ENCODE measurements around the gene ODAPH. TPM values are rescaled to one million over a fixed set of nuclear protein-coding genes. Genes with fewer than 3 reads are reported as not detected.
"Not testable (repeated sequence)": the region's sequence is repeated elsewhere in the genome, so short reads cannot be mapped to it uniquely, and the experiment has no call there.

ODAPH gene, protein sequence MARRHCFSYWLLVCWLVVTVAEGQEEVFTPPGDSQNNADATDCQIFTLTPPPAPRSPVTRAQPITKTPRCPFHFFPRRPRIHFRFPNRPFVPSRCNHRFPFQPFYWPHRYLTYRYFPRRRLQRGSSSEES
- total RNA-seq (2021), result not detected in 2 replicates
- long read RNA-seq, result 0 reads

DNA sequence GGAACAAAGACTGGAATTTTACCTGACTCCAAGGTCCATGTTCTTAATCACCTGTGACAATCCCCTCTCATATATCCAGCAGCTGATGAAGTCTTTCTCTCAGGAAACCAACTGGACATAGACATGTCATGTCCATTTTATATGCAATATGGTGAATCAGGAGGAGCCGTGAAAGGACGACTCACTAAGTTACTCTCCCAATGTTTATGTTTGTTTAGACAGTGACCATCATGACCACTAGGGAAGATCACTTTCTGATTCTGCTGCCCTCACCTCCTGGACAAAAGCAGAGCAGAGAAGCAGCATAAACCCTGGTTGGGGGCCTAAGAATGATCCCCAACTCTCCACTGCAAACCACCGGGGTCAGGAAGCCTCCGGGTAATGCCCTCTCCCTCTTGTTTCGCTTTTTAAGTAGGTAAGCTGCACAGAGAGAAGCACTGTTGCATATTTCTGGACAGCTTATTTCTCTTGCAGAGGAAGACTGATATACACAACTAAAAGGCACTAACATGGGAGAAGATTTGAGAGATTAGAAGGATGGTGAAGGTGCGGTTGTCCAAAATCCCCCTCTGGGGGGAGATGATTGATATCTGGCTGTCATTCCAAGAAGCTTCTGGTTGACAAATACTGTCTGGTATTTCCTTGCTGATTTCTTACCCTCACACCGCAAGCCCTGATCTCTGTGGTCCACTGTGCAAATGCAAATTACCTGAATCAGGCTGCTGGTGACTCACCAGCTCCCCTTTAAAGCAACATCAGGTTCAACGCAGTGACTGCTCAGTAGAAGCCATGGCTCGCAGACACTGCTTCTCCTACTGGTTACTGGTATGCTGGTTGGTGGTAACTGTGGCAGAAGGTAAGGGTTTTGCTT lies at the start of gene ODAPH:
Gene ODAPH, plus strand, starts transcription at position 773 of the 871 bp plus-strand sequence. Its CDS starts 17 bp downstream, at position 790.
- WGBS (ENCODE audit: extremely low coverage, insufficient read length, low lambda C conversion rate), result no CpG with 5 or more reads among the region's 9 CpGs
- H3K4me2 ChIP-seq (ENCODE audit: insufficient read depth, insufficient read length, low read length), result no peak within 1 kb of the TSS

DNA sequence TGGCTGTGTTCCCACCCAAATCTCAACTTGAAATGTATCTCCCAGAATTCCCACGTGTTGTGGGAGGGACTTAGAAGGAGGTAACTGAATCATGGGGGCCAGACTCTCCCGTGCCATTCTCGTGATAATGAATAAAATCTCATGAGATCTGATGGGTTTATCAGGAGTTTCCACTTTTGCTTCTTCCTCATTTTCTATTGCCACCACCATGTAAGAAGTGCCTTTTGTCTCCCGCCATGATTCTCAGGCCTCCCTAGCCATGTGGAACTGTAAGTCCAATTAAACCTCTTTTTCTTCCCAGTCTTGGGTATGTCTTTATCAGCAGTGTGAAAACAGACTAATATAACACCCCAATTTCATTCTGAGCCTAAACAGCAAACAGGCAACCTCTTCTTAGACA lies 46.3 kb upstream of the ODAPH start:
- not testable (repeated sequence) for H3K9ac ChIP-seq (ENCODE audit: extremely low read depth, insufficient read length, low read length); H3K23ac ChIP-seq (ENCODE audit: insufficient read length, low read depth, low read length); H3K14ac ChIP-seq (ENCODE audit: insufficient read depth, low read length); H2BK12ac ChIP-seq (ENCODE audit: insufficient read length, low read depth, low read length); H2BK5ac ChIP-seq (ENCODE audit: insufficient read length, low read length); H2BK120ac ChIP-seq (ENCODE audit: low read depth, low read length, poor library complexity, severe bottlenecking); DNase-seq; H3K18ac ChIP-seq (ENCODE audit: insufficient read length, low read depth, low read length); H3K4me3 Mint-ChIP-seq; H3K23me2 ChIP-seq (ENCODE audit: insufficient read length, low read depth, low read length, poor library complexity, severe bottlenecking); H2AFZ ChIP-seq (ENCODE audit: low read length); H2AK5ac ChIP-seq (ENCODE audit: insufficient read length, low read length); H3K4me1 ChIP-seq (ENCODE audit: insufficient read depth, low read length); H3K27me3 Mint-ChIP-seq (ENCODE audit: low read depth); H3K4ac ChIP-seq (ENCODE audit: low read depth, low read length); H4K8ac ChIP-seq (replicated peaks; ENCODE audit: insufficient read length, low read depth, low read length); H3T11ph ChIP-seq (ENCODE audit: low read length); H3K27ac ChIP-seq (ENCODE audit: insufficient read length, low read depth, low read length); H2BK20ac ChIP-seq (ENCODE audit: low read depth, low read length, poor library complexity, severe bottlenecking); H3K27me3 ChIP-seq (ENCODE audit: insufficient read depth, low read length); H3K9me3 Mint-ChIP-seq; H2BK15ac ChIP-seq (ENCODE audit: low read depth, low read length); H4K91ac ChIP-seq (ENCODE audit: insufficient read length, low read depth, low read length); H3K79me2 ChIP-seq (ENCODE audit: insufficient read depth, low read length); H3K79me1 ChIP-seq (ENCODE audit: insufficient read depth, low read depth, low read length, poor library complexity, severe bottlenecking); H3K56ac ChIP-seq (ENCODE audit: insufficient read length, low read depth, low read length); H3K4me2 ChIP-seq (ENCODE audit: insufficient read depth, insufficient read length, low read length); H4K20me1 ChIP-seq (ENCODE audit: control insufficient read depth, insufficient read depth, insufficient read length); H4K5ac ChIP-seq (ENCODE audit: insufficient read length, low read depth, low read length); H3K9me3 ChIP-seq (ENCODE audit: control insufficient read depth, low read depth, low read length)
- WGBS (ENCODE audit: extremely low coverage, insufficient read length, low lambda C conversion rate), result no CpG with 5 or more reads among the region's 4 CpGs
- peaks cover 10 to 44% (median 34%) of the 10 kb centered on the region in 3 experiments for H3K36me3 Mint-ChIP-seq (ENCODE audit: insufficient read depth in 1 of 3, low read depth in 3 of 3)
- peaks cover 15% of the 10 kb centered on the region in 2 experiments for H3K4me1 Mint-ChIP-seq
- peak overlapping the region in 1 of 3 experiments; percentile 5; a peak in 1 of 7 replicates for H3K27ac Mint-ChIP-seq

More for the DNA sequence above, at the start of gene ODAPH:
- no peak within 1 kb of the TSS for H4K91ac ChIP-seq (ENCODE audit: insufficient read length, low read depth, low read length)
- H3K56ac ChIP-seq (ENCODE audit: insufficient read length, low read depth, low read length), result no peak within 1 kb of the TSS
- no peaks in the 10 kb centered on the region for H3K79me2 ChIP-seq (ENCODE audit: insufficient read depth, low read length)
- H3K9ac ChIP-seq (ENCODE audit: extremely low read depth, insufficient read length, low read length), result no peak within 1 kb of the TSS
- H3K4me1 ChIP-seq (ENCODE audit: insufficient read depth, low read length), result no peaks in the 10 kb centered on the region
- no peak within 1 kb of the TSS for H2BK120ac ChIP-seq (ENCODE audit: low read depth, low read length, poor library complexity, severe bottlenecking)
- Mint-ChIP-seq H3K36me3 (ENCODE audit: insufficient read depth in 1 of 3, low read depth in 3 of 3) (no peaks in the 10 kb centered on the region), H3K4me3 (no peak within 1 kb of the TSS), H3K27me3 (ENCODE audit: low read depth) (no peaks in the 10 kb centered on the region), H3K4me1 (peaks cover 11 to 16% of the 10 kb centered on the region in 2 experiments), H3K9me3 (no peaks in the 10 kb centered on the region), H3K27ac (no peak within 1 kb of the TSS)
- H2BK5ac ChIP-seq (ENCODE audit: insufficient read length, low read length), result no peak within 1 kb of the TSS
- no peak for DNase-seq
- H3K23ac ChIP-seq (ENCODE audit: insufficient read length, low read depth, low read length), result no peak within 1 kb of the TSS
- H4K8ac ChIP-seq (replicated peaks; ENCODE audit: insufficient read length, low read depth, low read length), result no peak within 1 kb of the TSS
- H3K23me2 ChIP-seq (ENCODE audit: insufficient read length, low read depth, low read length, poor library complexity, severe bottlenecking), result no peaks in the 10 kb centered on the region
- no peak within 1 kb of the TSS for H2BK20ac ChIP-seq (ENCODE audit: low read depth, low read length, poor library complexity, severe bottlenecking)
- no peak within 1 kb of the TSS for H2BK15ac ChIP-seq (ENCODE audit: low read depth, low read length)
- no peaks in the 10 kb centered on the region for H3K79me1 ChIP-seq (ENCODE audit: insufficient read depth, low read depth, low read length, poor library complexity, severe bottlenecking)
- no peak within 1 kb of the TSS for H3K4ac ChIP-seq (ENCODE audit: low read depth, low read length)
- H3K27me3 ChIP-seq (ENCODE audit: insufficient read depth, low read length), result no peaks in the 10 kb centered on the region
- no peak within 1 kb of the TSS for H2AFZ ChIP-seq (ENCODE audit: low read length)
- H3T11ph ChIP-seq (ENCODE audit: low read length), result no peak within 1 kb of the TSS
- H3K9me3 ChIP-seq (ENCODE audit: control insufficient read depth, low read depth, low read length), result no peaks in the 10 kb centered on the region
- TF ChIP-seq, protein P1, sequence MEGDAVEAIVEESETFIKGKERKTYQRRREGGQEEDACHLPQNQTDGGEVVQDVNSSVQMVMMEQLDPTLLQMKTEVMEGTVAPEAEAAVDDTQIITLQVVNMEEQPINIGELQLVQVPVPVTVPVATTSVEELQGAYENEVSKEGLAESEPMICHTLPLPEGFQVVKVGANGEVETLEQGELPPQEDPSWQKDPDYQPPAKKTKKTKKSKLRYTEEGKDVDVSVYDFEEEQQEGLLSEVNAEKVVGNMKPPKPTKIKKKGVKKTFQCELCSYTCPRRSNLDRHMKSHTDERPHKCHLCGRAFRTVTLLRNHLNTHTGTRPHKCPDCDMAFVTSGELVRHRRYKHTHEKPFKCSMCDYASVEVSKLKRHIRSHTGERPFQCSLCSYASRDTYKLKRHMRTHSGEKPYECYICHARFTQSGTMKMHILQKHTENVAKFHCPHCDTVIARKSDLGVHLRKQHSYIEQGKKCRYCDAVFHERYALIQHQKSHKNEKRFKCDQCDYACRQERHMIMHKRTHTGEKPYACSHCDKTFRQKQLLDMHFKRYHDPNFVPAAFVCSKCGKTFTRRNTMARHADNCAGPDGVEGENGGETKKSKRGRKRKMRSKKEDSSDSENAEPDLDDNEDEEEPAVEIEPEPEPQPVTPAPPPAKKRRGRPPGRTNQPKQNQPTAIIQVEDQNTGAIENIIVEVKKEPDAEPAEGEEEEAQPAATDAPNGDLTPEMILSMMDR (conservative IDR thresholded peaks at IDR 0.05), result peak; percentile 17; the same call in 1 of the 3 replicates
- no peak within 1 kb of the TSS for H3K14ac ChIP-seq (ENCODE audit: insufficient read depth, low read length)
- H4K5ac ChIP-seq (ENCODE audit: insufficient read length, low read depth, low read length), result no peak within 1 kb of the TSS
- no peak within 1 kb of the TSS for H2BK12ac ChIP-seq (ENCODE audit: insufficient read length, low read depth, low read length)
- no peak within 1 kb of the TSS for H2AK5ac ChIP-seq (ENCODE audit: insufficient read length, low read length)
- H3K18ac ChIP-seq (ENCODE audit: insufficient read length, low read depth, low read length), result no peak within 1 kb of the TSS
- no peak within 1 kb of the TSS for H3K27ac ChIP-seq (ENCODE audit: insufficient read length, low read depth, low read length)
- H4K20me1 ChIP-seq (ENCODE audit: control insufficient read depth, insufficient read depth, insufficient read length), result no peaks in the 10 kb centered on the region

Measured in H9 (cell line).